Uterus (tissue), 4 donors: ENCODE data around the gene LGALS7. TPM values are rescaled to one million over a fixed set of nuclear protein-coding genes. Genes with fewer than 3 reads are reported as not detected.
"Not testable (repeated sequence)": the region's sequence is repeated elsewhere in the genome, so short reads cannot be mapped to it uniquely, and the experiment has no call there.

Source experiments
- DNase-seq, 2 donors: peaks; one replicate each; pipeline ENCODE4 v3.0.0-alpha.2; 2019 to 2020
- H3K27ac ChIP-seq, 2 donors: fragments of 200-600 bp; sonication (generic); 1 replicate in 1 of 2; 2 replicates in 1 of 2; pipeline ENCODE4 v1.5.1; 2016 to 2018
- H3K27me3 ChIP-seq, 2 donors: fragments of 200-600 bp; sonication (generic); one replicate each; pipeline ENCODE4 v1.5.1; 2018 to 2019; ENCODE audit warnings: control low read depth in 1 of 2
- H3K36me3 ChIP-seq, 2 donors: fragments of 200-600 bp; sonication (generic); one replicate each; pipeline ENCODE4 v1.5.1; 2019; ENCODE audit warnings: control low read depth in 1 of 2
- H3K4me1 ChIP-seq, 2 donors: fragments of 200-600 bp; sonication (generic); one replicate each; pipeline ENCODE4 v1.5.1; 2018 to 2019; ENCODE audit warnings: control low read depth in 1 of 2
- H3K4me3 ChIP-seq, 2 donors: fragments of 200-600 bp; sonication (generic); 1 replicate in 1 of 2; 2 replicates in 1 of 2; pipeline ENCODE4 v1.5.1; 2018 to 2019; ENCODE audit warnings: mild to moderate bottlenecking in 1 of 2
- H3K9me3 ChIP-seq, 2 donors: fragments of 200-600 bp; sonication (generic); one replicate each; pipeline ENCODE4 v1.5.1; 2019; ENCODE audit warnings: control low read depth in 1 of 2
- CTCF ChIP-seq, 4 experiments: fragments of 200-600 bp in 2 of 4; fragments of 450-650 bp in 2 of 4; sonication (generic) in 2 of 4; IDR thresholded peaks; one replicate each; pipeline ENCODE4 v1.5.1; 2016 to 2019; ENCODE audit warnings: antibody characterized with exemption in 4 of 4, mild to moderate bottlenecking in 2 of 4, moderate library complexity in 1 of 4
- POLR2A ChIP-seq, 2 donors: fragments of 450-650 bp; IDR thresholded peaks; one replicate each; pipeline ENCODE4 v1.6.1; 2016; ENCODE audit warnings: antibody characterized with exemption in 2 of 2, mild to moderate bottlenecking in 1 of 2, moderate library complexity in 1 of 2
- intact Hi-C: fragments of 100-400 bp; cut with DNase I; formaldehyde crosslinking; loops from one replicate; pipeline ENCODE4 v1.15.1; 2023; ENCODE audit warnings: low total_unique reads
- total RNA-seq, 4 donors: library from RNA; depleted of rRNA in 3 of 4; stranded (reverse); fragments of >200 nt in 3 of 4; gene quantifications; one replicate each; pipeline versions ENCODE4 v1.1.0 to v1.2.4, GENCODE V29; 2014 to 2023
- donor health status: DM: yes; HTN: yes; CAD: no.

Gene LGALS7
- total RNA-seq, 4 donors from 2014 or later, result 2.6 TPM; not detected in 3

GRCh38 chr19:38788478-38789243 lies 15.3 kb upstream of the LGALS7 start, which contains the start of gene LGALS7B:
TSS of gene LGALS7B (plus strand) at chr19:38789200. CDS start at chr19:38789227, 27 bp downstream.
- Histone ChIP-seq H3K4me1 (no peaks in the 10 kb centered on the region), H3K27ac (no peak within 1 kb of the TSS), H3K4me3 (no peak within 1 kb of the TSS), H3K9me3 (no peaks in the 10 kb centered on the region), H3K27me3 (no peaks in the 10 kb centered on the region), H3K36me3 (no peaks in the 10 kb centered on the region)
- intact Hi-C loops, result no loop called here
- TF ChIP-seq POLR2A (IDR thresholded peaks at IDR 0.05), result no peak
- no peak for TF ChIP-seq CTCF (IDR thresholded peaks at IDR 0.05)
- DNase-seq, result no peak

GRCh38 chr19:38786572-38787265 lies 13.4 kb upstream of the LGALS7 start:
- H3K27ac ChIP-seq, result no peak overlapping the region
- intact Hi-C loops, result no loop called here

DNA sequence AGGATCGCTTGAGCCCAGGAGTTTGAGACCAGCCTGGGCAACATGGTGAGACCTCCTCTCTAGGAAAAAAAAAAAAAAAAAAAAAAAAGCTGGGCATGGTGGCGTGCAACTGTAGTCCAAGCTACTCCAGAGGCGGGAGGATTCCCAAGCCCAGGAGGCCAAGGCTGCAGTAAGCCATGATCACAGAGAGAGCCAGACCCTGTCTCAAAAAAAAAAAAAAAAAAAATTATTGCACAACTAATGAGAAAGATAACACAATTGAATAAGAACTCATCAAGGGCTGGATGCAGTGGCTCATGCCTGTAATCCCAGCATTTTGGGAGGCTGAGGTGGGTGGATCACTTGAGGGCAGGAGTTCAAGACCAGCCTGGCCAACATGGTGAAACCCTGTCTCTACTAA lies 12.7 kb upstream of the LGALS7 start:
- H3K4me1 ChIP-seq, DNase-seq, intact Hi-C loops, H3K27me3 ChIP-seq, H3K9me3 ChIP-seq, H3K27ac ChIP-seq, H3K36me3 ChIP-seq, H3K4me3 ChIP-seq: not testable (repeated sequence)

More at GRCh38 chr19:38786572-38787265, 13.4 kb upstream of the LGALS7 start:
- H3K4me1 ChIP-seq, result no peaks in the 10 kb centered on the region
- no peak overlapping the region for H3K4me3 ChIP-seq
- no peaks in the 10 kb centered on the region for H3K9me3 ChIP-seq
- H3K36me3 ChIP-seq, result no peaks in the 10 kb centered on the region
- H3K27me3 ChIP-seq, result no peaks in the 10 kb centered on the region
- TF ChIP-seq POLR2A (IDR thresholded peaks at IDR 0.05) (no peak), CTCF (IDR thresholded peaks at IDR 0.05) (no peak)
- no peak for DNase-seq

GRCh38 chr19:38785187-38785699 lies 11.9 kb upstream of the LGALS7 start:
- Histone ChIP-seq H3K4me3 (no peak overlapping the region), H3K4me1 (no peaks in the 10 kb centered on the region), H3K27me3 (no peaks in the 10 kb centered on the region), H3K27ac (no peak overlapping the region), H3K36me3 (no peaks in the 10 kb centered on the region), H3K9me3 (no peaks in the 10 kb centered on the region)
- TF ChIP-seq CTCF (IDR thresholded peaks at IDR 0.05), result no peak
- TF ChIP-seq POLR2A (IDR thresholded peaks at IDR 0.05), result no peak
- intact Hi-C loops, result no loop called here
- DNase-seq, result no peak

DNA sequence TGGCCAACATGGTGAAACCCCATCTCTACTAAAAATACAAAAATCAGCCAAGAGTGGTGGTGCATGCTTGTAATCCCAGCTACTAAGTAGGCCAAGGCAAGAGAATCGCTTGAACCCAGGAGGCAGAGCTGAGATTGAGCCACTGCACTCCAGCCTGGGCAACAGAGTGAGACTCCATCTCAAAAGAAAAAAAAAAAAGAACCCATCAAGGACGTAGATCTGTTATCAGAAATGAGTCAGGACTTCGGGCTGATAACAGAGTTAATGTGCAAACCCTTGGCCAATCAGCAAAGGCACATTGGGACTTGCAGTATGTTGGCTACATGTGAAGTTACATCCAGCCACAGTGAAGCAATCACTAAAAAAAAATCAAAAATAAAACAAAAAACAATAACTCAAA lies 10.9 kb upstream of the LGALS7 start:
- no peaks in the 10 kb centered on the region for H3K9me3 ChIP-seq
- no peaks in the 10 kb centered on the region for H3K27me3 ChIP-seq
- H3K4me3 ChIP-seq, result no peak overlapping the region
- no peak overlapping the region for H3K27ac ChIP-seq
- DNase-seq, result no peak
- H3K36me3 ChIP-seq, result no peaks in the 10 kb centered on the region
- TF ChIP-seq POLR2A (IDR thresholded peaks at IDR 0.05), result no peak
- no peak for TF ChIP-seq CTCF (IDR thresholded peaks at IDR 0.05)
- H3K4me1 ChIP-seq, result no peaks in the 10 kb centered on the region
- intact Hi-C loops, result no loop called here

DNA sequence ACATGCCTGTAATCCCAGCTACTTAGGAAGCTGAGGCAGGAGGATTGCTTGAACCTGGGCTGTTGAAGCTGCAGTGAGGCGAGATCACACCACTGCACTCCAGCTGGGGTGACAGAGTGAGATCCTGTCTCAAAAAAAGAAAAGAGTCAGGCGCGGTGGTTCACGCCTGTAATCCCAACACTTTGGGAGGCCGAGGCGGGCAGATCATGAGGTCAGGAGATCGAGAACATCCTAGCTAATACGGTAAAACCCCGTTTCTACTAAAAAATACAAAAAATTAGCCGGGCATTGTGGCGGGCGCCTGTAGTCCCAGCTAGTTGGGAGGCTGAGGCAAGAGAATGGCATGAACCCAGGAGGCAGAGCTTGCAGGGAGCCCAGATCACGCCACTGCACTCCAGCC lies 8.9 kb upstream of the LGALS7 start:
- H3K27me3 ChIP-seq, intact Hi-C loops, H3K27ac ChIP-seq, H3K4me3 ChIP-seq, DNase-seq, H3K4me1 ChIP-seq, H3K36me3 ChIP-seq, H3K9me3 ChIP-seq: not testable (repeated sequence)
